Neural cell (in vitro differentiated cells): ENCODE measurements around the gene GNAQ. TPM values are rescaled to one million over a fixed set of nuclear protein-coding genes. Genes with fewer than 3 reads are reported as not detected.

ENCODE experiments used
- H2AFZ ChIP-seq: fragments of 200-600, 300-800 bp; sonication (generic), shearing (Covaris generic); 2 replicates; pipeline ENCODE4 v1.6.0; 2014; ENCODE audit warnings: low read depth, mild to moderate bottlenecking, antibody characterized with exemption, low read length, moderate library complexity
- H3F3A ChIP-seq: fragments of 200-600 bp; shearing (Covaris generic); 2 replicates; pipeline ENCODE4 v1.6.1; 2016; ENCODE audit warnings: mild to moderate bottlenecking, moderate library complexity, mixed read lengths, antibody characterized with exemption, low read length; ENCODE audit not compliant: insufficient read depth, poor library complexity, severe bottlenecking
- H3K27ac ChIP-seq: fragments of 200-600, 300-800 bp; sonication (generic), shearing (Covaris generic); 2 replicates; pipeline ENCODE4 v1.5.1; 2014; ENCODE audit warnings: mild to moderate bottlenecking, low read length, moderate library complexity
- H3K27me3 ChIP-seq: fragments of 300-800, 200-600 bp; sonication (generic), shearing (Covaris generic); 2 replicates; pipeline ENCODE4 v1.6.0; 2014; ENCODE audit warnings: mild to moderate bottlenecking, low read depth, low read length, moderate library complexity; ENCODE audit not compliant: insufficient read depth
- H3K36me3 ChIP-seq: fragments of 300-800, 200-600 bp; sonication (generic), shearing (Covaris generic); 2 replicates; pipeline ENCODE4 v1.5.1; 2014; ENCODE audit warnings: mild to moderate bottlenecking, antibody characterized with exemption, low read length, moderate library complexity; ENCODE audit not compliant: insufficient read depth
- H3K4me2 ChIP-seq: fragments of 300-800, 200-600 bp; sonication (generic), shearing (Covaris generic); 2 replicates; pipeline ENCODE4 v1.6.0; 2014; ENCODE audit warnings: mild to moderate bottlenecking, low read length
- H3K4me3 ChIP-seq: fragments of 300-800, 200-600 bp; sonication (generic), shearing (Covaris generic); 2 replicates; pipeline ENCODE4 v1.5.1; 2014; ENCODE audit warnings: mild to moderate bottlenecking, low read length, moderate library complexity
- H3K79me2 ChIP-seq: fragments of 200-600 bp; shearing (Covaris generic); replicated peaks from 2 replicates; pipeline ENCODE4 v1.6.0; 2014; ENCODE audit warnings: mild to moderate bottlenecking, low read length, moderate library complexity; ENCODE audit not compliant: insufficient read depth
- H3K9ac ChIP-seq: fragments of 300-800, 200-600 bp; sonication (generic), shearing (Covaris generic); 2 replicates; pipeline ENCODE4 v1.6.1; 2016; ENCODE audit warnings: mild to moderate bottlenecking, low read length, mixed read lengths
- H3K9me2 ChIP-seq: fragments of 200-600 bp; shearing (Covaris generic); 2 replicates; pipeline ENCODE4 v1.6.1; 2016; ENCODE audit warnings: mild to moderate bottlenecking, low read length, mixed read lengths; ENCODE audit not compliant: insufficient read depth
- H3K9me3 ChIP-seq: fragments of 200-600, 300-800 bp; sonication (generic), shearing (Covaris generic); 2 replicates; pipeline ENCODE4 v1.6.1; 2016; ENCODE audit warnings: mild to moderate bottlenecking, mixed run types, low read length, moderate library complexity, mixed read lengths
- H4K20me1 ChIP-seq: fragments of 200-600 bp; shearing (Covaris generic); 2 replicates; pipeline ENCODE4 v1.6.1; 2016; ENCODE audit warnings: mild to moderate bottlenecking, mixed run types; ENCODE audit not compliant: insufficient read depth
- EP300 ChIP-seq: fragments of 450-650 bp; conservative IDR thresholded peaks from 2 replicates; pipeline ENCODE4 v1.6.1; 2014; ENCODE audit warnings: antibody characterized with exemption, mild to moderate bottlenecking, moderate library complexity; ENCODE audit not compliant: poor library complexity, severe bottlenecking
- EZH2 ChIP-seq: fragments of 200-600, 300-800 bp; shearing (Covaris generic), sonication (generic); IDR thresholded peaks from 2 replicates; pipeline ENCODE4 v1.6.1; 2014; ENCODE audit warnings: antibody characterized with exemption, low read length, borderline replicate concordance, mild to moderate bottlenecking; ENCODE audit not compliant: insufficient read depth, poor library complexity, severe bottlenecking
- MXI1 ChIP-seq: fragments of 450-650 bp; conservative IDR thresholded peaks from 2 replicates; pipeline ENCODE4 v1.6.1; 2014; ENCODE audit warnings: antibody characterized with exemption, mild to moderate bottlenecking; ENCODE audit not compliant: poor library complexity, severe bottlenecking
- POLR2AphosphoS5 ChIP-seq: IDR thresholded peaks from 2 replicates; pipeline ENCODE4 v1.6.1; 2012
- RAD21 ChIP-seq: fragments of 450-650 bp; conservative IDR thresholded peaks from 2 replicates; pipeline ENCODE4 v1.6.1; 2014; ENCODE audit warnings: antibody characterized with exemption, mild to moderate bottlenecking, moderate library complexity
- SMC3 ChIP-seq: fragments of 450-650 bp; conservative IDR thresholded peaks from 2 replicates; pipeline ENCODE4 v1.6.1; 2014; ENCODE audit warnings: antibody characterized with exemption, mild to moderate bottlenecking, moderate library complexity; ENCODE audit not compliant: poor library complexity
- TAF1 ChIP-seq: IDR thresholded peaks from 2 replicates; pipeline ENCODE4 v1.6.1; 2012; ENCODE audit warnings: low read depth
- polyA plus RNA-seq: library from polyadenylated mRNA; depleted of rRNA; stranded (reverse); fragments of >200 nt; gene quantifications from 2 replicates; pipeline ENCODE4 v1.2.3, GENCODE V29; 2014
- TF ChIP-seq, protein P1 (sequence below): fragments of 450-650 bp; IDR thresholded peaks from 2 replicates; pipeline ENCODE4 v1.5.1; 2014; ENCODE audit warnings: antibody characterized with exemption, mild to moderate bottlenecking, moderate library complexity; ENCODE audit not compliant: poor library complexity, severe bottlenecking
- TF ChIP-seq, protein P2 (sequence below): IDR thresholded peaks from 2 replicates; pipeline ENCODE4 v1.6.1; 2012; ENCODE audit warnings: borderline replicate concordance

Gene GNAQ
- polyA plus RNA-seq, 1 donor from 2014 or later = 86.7 TPM

- Histone ChIP-seq H3K79me2 (peaks cover 87% of the 10 kb centered on the region), H2AFZ (no peak overlapping the region), H3K4me3 (no peak overlapping the region), H3K27ac (no peak overlapping the region), H3K4me2 (no peak overlapping the region), H3F3A (no peaks in the 10 kb centered on the region), H4K20me1 (no peaks in the 10 kb centered on the region), H3K27me3 (no peaks in the 10 kb centered on the region), H3K36me3 (no peaks in the 10 kb centered on the region), H3K9me3 (no peaks in the 10 kb centered on the region), H3K9me2 (no peaks in the 10 kb centered on the region), H3K9ac (no peak overlapping the region)
- TF ChIP-seq EZH2 (no peak), RAD21 (no peak), MXI1 (no peak), TAF1 (no peak), POLR2AphosphoS5 (no peak), SMC3 (no peak), EP300 (no peak)
- TF ChIP-seq, protein P1, sequence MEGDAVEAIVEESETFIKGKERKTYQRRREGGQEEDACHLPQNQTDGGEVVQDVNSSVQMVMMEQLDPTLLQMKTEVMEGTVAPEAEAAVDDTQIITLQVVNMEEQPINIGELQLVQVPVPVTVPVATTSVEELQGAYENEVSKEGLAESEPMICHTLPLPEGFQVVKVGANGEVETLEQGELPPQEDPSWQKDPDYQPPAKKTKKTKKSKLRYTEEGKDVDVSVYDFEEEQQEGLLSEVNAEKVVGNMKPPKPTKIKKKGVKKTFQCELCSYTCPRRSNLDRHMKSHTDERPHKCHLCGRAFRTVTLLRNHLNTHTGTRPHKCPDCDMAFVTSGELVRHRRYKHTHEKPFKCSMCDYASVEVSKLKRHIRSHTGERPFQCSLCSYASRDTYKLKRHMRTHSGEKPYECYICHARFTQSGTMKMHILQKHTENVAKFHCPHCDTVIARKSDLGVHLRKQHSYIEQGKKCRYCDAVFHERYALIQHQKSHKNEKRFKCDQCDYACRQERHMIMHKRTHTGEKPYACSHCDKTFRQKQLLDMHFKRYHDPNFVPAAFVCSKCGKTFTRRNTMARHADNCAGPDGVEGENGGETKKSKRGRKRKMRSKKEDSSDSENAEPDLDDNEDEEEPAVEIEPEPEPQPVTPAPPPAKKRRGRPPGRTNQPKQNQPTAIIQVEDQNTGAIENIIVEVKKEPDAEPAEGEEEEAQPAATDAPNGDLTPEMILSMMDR = no peak
- TF ChIP-seq, protein P2, sequence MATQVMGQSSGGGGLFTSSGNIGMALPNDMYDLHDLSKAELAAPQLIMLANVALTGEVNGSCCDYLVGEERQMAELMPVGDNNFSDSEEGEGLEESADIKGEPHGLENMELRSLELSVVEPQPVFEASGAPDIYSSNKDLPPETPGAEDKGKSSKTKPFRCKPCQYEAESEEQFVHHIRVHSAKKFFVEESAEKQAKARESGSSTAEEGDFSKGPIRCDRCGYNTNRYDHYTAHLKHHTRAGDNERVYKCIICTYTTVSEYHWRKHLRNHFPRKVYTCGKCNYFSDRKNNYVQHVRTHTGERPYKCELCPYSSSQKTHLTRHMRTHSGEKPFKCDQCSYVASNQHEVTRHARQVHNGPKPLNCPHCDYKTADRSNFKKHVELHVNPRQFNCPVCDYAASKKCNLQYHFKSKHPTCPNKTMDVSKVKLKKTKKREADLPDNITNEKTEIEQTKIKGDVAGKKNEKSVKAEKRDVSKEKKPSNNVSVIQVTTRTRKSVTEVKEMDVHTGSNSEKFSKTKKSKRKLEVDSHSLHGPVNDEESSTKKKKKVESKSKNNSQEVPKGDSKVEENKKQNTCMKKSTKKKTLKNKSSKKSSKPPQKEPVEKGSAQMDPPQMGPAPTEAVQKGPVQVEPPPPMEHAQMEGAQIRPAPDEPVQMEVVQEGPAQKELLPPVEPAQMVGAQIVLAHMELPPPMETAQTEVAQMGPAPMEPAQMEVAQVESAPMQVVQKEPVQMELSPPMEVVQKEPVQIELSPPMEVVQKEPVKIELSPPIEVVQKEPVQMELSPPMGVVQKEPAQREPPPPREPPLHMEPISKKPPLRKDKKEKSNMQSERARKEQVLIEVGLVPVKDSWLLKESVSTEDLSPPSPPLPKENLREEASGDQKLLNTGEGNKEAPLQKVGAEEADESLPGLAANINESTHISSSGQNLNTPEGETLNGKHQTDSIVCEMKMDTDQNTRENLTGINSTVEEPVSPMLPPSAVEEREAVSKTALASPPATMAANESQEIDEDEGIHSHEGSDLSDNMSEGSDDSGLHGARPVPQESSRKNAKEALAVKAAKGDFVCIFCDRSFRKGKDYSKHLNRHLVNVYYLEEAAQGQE = no peak
These were observed 16.4 kb downstream of the GNAQ start for GRCh38 chr9:78015241-78015640.

DNA sequence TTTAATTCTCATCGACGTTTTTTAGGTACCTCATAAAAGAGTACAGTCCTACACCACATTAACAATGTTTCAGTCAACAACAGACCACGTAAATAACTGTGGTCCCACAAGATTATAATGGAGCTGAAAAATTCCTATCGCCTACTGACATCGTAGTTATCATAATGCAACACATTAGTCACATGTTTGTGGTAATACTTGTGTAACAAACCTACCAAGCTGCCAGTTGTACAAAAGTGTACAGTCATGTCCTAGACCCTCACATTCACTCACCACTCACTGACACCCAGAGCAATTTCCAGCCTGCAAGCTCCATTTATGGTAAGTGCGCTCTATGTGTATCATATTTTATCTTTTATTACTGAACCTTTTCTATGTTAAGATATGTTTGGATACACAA lies 16.8 kb downstream of the GNAQ start:
- Histone ChIP-seq H3F3A (no peaks in the 10 kb centered on the region), H4K20me1 (no peaks in the 10 kb centered on the region), H3K9me3 (no peaks in the 10 kb centered on the region), H3K27ac (no peak overlapping the region), H3K79me2 (peaks cover 87% of the 10 kb centered on the region), H3K9me2 (no peaks in the 10 kb centered on the region), H2AFZ (no peak overlapping the region), H3K27me3 (no peaks in the 10 kb centered on the region), H3K4me3 (no peak overlapping the region), H3K9ac (no peak overlapping the region), H3K36me3 (no peaks in the 10 kb centered on the region), H3K4me2 (no peak overlapping the region)
- TF ChIP-seq POLR2AphosphoS5 (no peak), RAD21 (no peak), EZH2 (no peak), TAF1 (no peak), SMC3 (no peak), MXI1 (no peak), EP300 (no peak)
- TF ChIP-seq, protein P2 = no peak
- TF ChIP-seq, protein P1 = no peak
